ENCODE data around the gene CAMTA1.

CAMTA1 gene

DNA sequence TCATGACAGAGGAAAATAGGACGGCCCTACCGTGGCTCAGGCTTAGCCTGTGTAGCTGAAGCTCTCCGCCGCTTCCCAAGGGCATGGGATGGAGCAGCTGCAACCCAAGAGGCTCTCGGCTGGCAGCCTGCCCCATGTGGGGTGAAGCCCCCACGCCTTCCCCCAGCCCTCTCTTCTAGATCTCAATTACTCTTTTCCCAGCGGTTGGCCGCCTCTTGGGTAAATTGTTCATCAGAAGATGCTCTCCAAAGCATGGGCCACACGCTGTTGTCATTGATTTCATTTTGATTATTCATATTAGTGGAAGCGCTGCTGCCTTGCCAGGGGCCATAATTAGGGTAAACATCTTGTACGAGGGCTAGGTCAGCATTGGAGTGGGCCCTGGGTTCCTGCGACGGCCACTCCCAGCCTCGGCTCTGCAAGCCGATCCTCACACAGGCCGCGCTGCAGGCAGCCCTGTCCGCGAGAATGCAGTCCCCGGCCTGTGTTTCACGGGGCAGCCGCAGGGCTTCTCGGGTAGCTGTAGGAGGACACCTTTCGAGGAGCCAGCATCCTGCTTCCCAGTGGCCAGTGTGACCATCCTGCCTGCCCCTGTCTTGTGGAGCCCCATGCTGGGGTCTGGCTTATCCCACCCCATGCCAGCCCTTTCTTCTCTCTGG is 871.4 kb downstream of the CAMTA1 start:
- DNase-seq (ENCODE audit: low spot score): no peak

DNA sequence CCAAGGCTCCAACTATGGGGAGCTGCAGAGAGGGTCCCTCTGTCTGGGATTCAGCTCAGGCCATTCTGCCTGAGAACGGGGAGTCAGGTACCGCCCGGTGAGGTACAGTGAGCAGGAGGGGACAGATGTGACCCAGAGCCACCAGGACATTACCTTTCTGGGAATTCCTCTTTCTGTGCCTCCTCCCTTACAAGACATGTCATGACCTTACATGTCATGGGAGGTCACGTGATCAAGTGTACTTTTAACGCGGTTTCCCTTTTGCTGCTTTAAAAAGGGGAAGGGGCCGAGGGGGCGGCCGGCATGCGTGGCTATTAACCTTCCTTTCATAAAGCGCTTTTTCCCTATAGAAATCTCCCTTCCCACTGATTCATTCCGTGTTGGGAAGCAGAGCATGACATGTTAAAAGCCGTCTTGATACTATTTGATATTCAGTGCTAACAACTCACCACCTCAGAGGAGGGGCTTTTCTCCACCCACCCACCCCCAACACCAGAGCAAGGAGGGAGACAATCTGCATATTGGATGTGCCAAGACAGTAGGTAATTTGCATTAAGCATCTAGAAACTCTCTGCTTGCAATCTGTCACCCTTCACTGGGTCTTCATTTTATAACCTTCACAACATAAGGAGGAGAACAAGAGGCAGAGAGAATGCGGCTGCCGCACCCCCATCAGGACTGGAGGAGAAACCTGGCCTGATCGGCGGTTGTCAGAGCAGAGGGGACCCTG is 872.2 kb downstream of the CAMTA1 start:
- DNase-seq (ENCODE audit: low spot score): no peak

DNA sequence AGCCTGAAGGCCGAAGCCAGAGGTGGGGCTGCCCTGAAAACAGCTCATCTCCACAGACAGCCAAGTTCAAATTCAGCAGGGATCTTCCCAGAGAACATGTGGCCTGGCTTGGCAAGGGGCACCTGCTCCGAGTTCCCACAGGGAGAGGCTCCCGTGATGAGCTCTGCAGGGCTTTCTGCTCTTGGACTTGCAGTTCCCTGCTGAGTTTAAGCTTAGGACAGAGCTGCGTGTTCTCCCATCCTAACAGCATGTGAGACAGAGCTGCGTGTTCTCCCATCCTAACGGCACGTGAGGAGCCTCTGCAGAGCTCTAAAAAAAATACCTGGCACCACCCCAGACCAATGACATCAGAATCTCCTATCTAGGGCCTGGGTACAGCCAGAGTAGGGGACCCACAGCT is 872.8 kb downstream of the CAMTA1 start:
- DNase-seq (ENCODE audit: low spot score): no peak

DNA sequence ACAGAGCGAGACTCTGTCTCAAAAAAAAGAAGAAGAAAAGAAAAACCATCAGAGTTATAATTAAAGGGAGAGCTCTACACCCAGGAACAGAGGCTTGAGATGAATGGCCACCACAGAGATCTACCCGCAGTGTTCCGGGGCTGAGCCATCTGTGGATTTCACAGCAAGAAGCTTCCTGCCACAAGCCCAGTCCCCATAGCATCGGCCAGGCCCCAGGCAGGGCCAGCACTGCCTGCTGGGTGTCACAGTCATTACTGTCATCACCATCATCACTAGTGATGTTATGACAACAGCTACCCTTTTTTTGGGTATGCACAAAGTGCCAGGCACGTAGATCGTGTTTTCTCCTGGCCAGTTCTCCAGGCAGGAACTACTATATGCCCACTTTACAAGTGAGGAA is 874.3 kb downstream of the CAMTA1 start:
- DNase-seq (ENCODE audit: low spot score): no peak

DNA sequence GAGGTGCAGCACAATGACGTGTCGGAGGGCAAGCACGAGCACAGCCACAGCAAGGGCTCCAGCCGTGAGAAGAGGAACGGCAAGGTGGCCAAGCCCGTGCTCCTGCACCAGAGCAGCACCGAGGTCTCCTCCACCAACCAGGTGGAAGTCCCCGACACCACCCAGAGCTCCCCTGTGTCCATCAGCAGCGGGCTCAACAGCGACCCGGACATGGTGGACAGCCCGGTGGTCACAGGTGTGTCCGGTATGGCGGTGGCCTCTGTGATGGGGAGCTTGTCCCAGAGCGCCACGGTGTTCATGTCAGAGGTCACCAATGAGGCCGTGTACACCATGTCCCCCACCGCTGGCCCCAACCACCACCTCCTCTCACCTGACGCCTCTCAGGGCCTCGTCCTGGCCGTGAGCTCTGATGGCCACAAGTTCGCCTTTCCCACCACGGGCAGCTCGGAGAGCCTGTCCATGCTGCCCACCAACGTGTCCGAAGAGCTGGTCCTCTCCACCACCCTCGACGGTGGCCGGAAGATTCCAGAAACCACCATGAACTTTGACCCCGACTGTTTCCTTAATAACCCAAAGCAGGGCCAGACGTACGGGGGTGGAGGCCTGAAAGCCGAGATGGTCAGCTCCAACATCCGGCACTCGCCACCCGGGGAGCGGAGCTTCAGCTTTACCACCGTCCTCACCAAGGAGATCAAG is 878.3 kb downstream of the CAMTA1 start:
- DNase-seq (ENCODE audit: low spot score): no peak

DNA sequence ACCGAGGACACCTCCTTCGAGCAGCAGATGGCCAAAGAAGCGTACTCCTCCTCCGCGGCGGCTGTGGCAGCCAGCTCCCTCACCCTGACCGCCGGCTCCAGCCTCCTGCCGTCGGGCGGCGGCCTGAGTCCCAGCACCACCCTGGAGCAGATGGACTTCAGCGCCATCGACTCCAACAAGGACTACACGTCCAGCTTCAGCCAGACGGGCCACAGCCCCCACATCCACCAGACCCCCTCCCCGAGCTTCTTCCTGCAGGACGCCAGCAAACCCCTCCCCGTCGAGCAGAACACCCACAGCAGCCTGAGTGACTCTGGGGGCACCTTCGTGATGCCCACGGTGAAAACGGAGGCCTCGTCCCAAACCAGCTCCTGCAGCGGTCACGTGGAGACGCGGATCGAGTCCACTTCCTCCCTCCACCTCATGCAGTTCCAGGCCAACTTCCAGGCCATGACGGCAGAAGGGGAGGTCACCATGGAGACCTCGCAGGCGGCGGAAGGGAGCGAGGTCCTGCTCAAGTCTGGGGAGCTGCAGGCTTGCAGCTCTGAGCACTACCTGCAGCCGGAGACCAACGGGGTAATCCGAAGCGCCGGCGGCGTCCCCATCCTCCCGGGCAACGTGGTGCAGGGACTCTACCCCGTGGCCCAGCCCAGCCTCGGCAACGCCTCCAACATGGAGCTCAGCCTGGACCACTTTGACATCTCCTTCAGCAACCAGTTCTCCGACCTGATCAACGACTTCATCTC is 879.1 kb downstream of the CAMTA1 start:
- no peak for DNase-seq (ENCODE audit: low spot score)

DNA sequence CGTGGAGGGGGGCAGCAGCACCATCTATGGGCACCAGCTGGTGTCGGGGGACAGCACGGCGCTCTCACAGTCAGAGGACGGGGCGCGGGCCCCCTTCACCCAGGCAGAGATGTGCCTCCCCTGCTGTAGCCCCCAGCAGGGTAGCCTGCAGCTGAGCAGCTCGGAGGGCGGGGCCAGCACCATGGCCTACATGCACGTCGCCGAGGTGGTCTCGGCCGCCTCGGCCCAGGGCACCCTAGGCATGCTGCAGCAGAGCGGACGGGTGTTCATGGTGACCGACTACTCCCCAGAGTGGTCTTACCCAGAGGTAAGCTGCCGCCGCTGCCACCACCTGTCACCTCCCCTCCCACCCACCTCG is 879.6 kb downstream of the CAMTA1 start:
- DNase-seq (ENCODE audit: low spot score): no peak

DNA sequence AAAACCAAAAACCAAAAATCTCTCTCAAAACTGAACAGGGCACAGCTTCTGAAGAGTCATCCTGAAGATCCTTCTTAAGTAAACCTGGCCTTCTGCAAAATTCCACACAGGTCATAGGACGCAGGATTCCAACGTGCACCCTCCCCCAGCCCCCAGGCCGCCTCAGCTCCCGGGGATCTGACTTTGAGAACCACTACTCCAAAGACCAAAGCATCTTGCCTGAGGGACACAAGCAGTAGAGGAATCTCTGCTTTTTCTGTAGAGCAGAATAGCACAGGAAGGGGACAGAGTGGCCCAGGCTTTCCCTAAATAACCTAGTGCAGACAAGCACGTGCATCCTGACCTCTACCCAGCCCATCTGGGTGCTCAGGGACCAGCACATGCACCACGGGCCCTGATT is 881.0 kb downstream of the CAMTA1 start:
- no peak for DNase-seq (ENCODE audit: low spot score)

DNA sequence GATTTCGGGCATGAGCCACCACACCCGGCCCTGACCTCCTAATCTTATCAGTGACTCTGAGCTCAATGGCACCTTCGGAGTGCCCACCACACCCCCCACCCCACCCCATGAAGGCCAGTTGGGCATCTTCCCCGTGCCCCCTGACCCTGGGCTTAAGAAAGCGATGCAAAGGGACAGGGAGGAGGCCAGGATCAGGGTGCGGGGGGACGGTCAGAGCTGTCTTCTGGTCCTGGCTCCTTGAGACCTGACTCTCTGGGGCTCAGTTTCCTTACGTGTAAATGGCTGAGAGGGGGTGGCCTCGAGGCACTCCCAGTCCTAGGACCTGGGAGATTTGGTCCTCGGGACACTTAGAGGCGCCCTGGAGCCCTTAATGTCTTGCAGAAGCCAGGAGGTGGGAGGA is 881.9 kb downstream of the CAMTA1 start:
- no peak for DNase-seq (ENCODE audit: low spot score)

DNA sequence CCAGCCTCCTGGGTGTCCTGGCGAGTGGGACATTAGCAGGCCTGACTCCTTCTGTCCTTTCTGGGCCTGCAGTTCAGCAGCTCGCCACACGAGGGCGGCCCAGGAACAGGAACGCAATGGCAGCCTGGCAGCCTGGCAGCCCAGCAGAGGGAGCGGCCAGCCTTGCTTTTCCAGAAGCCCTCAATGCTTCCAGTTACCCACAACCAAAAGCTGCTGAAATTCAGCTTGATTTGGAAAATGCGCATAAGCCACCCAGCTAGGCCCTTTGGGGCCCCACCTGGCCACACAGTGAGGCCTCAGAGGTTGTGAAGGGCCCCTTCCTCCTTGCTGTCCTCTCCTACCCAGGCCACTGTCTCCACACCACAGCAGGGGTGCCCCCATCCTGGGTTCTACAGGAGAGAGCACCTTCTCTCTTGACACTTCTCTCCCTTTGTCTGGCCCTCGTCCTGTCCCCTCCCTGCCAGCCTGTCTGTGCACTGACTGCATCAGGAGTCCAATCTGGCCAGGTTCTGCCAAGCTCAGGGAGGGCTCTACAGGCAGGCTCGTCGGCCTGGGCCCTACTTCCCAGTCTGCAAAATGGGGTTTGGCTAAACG is 882.5 kb downstream of the CAMTA1 start:
- DNase-seq (ENCODE audit: low spot score): peak; percentile 87

DNA sequence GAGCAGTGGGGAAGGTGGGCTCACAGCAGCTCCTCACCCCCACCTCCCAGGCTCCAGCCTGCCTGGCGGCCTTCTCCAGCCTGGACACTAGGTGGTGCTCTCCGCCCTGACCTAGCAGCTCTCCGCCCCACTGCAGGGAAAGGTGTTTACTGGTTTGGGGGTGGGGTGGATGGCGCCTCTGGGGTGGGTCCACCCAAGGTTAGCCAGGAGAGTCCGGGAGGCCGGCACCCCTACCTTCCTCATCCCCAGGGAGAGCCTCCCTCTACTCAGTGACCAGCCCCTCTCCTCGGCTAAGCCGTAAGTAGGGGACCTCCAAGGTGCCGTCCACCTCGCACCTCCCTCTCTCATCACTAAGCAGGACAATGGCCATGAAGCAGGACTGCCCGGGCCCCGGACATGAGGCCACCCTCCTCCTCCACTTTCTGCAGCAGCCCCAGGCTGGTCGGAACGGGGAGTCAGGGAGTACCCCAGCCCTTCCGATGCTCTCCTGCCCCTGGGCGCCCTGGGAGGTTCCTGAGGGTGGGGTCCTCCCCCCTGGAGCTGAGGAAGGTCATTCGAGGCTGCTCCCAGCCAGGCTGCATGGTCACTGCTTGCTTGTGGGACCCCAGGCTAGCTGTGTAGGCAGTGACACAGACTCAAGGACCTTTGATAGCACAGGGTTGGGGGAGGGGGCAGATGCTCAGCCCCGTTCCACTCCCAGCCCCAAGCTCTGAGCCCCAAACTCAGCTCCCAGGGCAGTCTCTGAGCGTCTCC is 884.5 kb downstream of the CAMTA1 start:
- DNase-seq (ENCODE audit: low spot score): peak; percentile 75

DNA sequence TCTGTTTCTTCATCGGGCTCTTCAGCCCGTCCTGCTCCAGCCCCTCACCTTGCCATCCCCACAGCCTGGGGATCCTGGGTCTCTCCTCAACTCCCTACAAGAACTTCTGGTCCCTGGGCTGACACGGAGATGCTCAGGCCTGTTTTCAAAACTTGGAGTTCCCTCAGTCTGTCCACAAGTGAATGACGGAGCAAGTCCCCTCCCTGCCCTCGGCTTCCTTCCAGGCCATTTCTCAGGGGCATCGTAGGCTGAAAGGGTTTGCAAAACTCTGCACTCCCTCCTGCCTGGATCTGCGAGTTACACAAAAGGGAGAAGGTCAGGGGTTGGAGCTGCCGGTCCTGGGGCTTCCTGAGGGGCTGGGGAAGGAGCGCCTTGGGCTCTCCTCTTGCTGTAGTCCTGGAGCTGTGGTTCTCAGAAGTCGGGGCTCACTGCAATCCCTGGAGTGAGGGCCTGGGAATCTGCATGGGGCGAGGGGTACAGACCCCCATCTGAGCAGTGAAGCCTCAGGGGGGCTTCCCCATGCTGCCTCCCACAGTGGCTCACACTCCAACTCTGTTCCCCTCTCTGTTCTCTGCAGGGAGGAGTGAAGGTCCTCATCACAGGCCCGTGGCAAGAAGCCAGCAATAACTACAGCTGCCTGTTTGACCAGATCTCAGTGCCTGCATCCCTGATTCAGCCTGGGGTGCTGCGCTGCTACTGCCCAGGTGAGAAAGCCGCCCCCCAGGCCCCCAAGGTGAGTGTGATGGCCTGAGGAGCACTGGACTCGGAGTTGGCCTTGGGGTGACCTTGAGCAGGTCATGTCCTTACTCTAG is 885.3 kb downstream of the CAMTA1 start:
- no peak for DNase-seq (ENCODE audit: low spot score)

DNA sequence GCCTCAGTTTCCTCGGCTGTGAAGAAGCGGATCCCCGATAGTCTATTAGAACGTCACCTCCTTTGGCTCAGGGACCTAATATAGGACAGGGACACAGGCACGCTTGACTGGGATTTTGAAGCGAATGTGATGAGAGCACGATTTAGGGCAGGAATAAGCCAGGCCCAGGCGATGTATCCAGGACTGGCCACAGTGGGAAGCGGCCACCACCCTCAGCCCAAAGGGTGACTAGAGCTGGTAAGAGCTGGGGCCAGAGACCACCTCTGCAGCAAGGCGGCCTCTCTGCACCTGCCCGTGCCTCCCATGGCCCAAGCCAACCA is 885.9 kb downstream of the CAMTA1 start:
- no peak for DNase-seq (ENCODE audit: low spot score)

DNA sequence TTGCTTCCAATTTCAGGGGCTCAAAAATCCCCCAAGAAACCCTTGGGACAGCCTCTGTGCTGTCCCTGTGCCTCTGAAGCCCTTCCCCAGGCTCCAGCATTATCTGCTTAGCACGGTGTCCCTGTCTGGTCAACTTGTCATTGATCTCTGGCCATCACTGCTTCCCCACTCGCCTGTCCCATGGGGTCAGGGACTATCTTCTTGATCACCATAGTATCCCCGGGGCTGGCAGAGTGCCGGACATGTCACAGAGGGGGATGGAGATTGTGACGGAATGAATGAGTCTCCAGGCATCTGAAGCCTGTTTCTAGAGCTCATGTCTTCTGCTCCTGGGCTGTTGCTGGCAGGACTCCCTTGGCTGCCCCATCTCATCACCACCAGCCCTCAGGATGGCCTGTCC is 886.4 kb downstream of the CAMTA1 start:
- no peak for DNase-seq (ENCODE audit: low spot score)

DNA sequence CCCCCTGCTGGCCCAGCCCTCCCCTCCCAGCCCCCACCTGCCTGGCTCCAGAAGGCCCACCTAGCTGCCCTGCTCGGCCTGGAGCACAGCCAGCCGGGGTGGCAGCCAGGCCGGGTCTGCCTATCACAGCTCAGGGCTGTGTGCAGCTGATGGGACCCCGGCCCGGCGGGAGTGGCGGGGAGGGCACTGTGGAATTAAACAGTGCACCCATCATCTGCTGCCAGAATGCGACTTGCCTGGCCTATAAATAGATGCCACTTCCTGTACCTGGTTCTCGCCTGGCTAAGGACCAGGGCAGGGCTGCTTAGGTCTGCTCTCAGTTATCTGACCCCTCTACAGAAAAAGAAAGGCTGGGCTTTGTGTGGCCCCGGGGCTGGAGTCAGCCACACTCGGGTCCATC is 887.6 kb downstream of the CAMTA1 start:
- DNase-seq (ENCODE audit: low spot score): no peak

DNA sequence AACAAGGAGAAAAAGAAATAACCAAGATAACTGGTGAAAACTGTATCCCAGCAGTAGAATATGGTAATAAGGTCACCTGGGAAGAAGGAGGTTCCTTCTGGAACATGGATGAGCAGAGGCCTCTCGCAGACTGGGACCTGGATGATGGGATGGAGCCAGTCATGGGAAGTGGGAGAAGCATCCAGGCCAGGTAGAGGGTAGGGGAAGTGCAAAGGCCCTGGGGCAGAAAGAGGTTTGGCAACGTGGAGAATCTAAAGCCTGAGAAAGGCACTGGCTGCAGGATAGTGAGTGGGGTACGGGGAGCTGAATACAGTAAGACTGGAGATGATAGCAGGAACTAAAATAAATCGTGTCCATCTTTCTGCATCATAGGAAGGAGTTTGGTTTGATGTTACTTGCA is 889.7 kb downstream of the CAMTA1 start:
- DNase-seq (ENCODE audit: low spot score): no peak

DNA sequence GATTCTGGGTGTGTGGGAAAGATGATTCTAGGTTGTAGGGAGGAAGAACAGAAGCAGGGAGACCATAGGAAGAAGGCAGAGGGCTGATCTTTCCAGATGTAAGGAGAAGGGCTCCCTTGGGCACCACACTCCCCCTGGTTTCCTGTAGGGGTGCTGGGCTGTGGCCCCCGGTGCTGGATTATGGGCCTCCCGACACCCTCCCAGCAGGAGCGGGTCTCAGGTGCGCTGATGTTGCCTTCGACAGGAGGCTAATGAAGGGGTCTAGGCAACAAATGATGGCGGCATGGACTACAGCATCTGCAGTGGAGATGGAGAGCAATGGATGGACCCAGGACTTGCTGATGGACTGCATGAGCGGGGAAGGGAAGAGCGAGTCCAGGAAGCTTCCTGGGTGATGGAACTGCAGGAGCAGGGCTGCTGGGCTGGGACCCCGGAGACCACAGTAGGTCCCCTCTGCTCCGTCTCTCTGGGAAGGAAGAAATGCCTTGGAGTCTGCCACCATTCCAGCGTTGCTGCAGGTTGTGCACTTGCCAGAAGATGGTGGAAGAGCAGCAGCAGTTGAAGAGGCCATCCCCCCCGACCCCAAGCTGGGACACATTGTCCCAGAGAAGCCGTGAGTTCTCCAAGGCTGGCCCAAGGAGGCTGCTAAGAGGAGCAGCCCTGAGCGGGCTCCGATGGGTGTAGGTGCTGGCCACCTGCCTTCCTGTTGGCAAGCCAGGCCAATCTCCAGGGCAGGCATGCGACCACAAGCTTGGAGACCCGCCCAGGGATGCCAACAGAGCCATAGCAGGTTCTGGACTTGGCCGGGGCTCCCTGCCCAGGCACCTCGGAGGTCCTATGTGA is 890.4 kb downstream of the CAMTA1 start:
- DNase-seq (ENCODE audit: low spot score): no peak

DNA sequence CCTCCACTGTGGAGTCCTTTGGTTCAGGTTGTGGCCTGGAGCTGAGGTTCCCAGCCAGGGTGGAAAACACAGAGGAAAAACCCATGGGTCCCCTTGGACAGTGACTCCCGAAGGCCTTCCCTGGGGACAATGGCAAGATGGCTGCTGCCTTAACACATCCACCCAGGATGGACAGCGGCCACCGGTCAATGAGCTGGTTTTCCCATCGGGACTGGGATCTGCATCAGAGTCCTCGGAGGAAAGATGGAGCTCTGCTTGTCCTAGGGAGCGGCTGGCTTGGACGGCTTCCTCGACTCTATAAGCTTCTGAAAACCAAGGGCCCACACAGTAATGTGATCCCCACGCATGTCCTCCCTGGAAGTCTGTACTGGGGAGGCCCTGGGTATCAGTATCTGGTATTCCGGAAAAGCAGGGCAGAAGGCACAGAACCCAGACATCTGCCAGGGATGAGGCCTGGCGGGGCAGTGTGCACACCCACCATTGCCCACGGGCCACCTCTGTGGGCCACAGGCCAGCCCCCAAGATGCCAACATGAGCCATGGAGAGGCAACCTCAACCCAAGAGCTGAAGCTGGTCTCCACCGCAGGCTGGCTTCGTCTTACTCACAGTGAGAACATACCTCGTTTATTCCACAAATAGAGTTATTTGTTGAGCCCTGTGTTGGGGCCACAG is 891.2 kb downstream of the CAMTA1 start:
- no peak for DNase-seq (ENCODE audit: low spot score)

DNA sequence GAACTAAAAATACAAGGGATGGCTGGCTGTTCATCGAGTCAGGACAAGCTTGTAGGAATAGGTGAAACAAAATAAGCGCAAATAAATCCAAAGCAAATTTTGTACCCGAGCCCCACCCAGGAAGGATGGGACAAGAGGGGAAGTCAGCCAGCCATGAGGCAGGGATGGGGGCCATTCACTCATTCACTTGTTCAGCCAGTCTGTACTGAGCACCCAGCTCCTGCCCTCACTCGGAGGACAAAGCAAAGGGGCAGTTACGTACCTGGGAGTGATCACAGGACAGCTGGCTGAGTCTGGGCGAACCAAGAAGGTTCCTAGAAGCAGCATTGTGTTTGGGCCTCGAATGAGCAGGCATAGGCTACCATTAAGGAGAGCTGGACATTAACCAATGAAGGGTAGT is 891.9 kb downstream of the CAMTA1 start:
- no peak for DNase-seq (ENCODE audit: low spot score)

Data from NAMALWA (cell line).